Astrocyte of the cerebellum (primary cell): ENCODE data around the gene TUBB2A.
"Not testable (repeated sequence)": the region's sequence is repeated elsewhere in the genome, so short reads cannot be mapped to it uniquely, and the experiment has no call there.

ENCODE experiments used
- DNase-seq: peaks from one replicate; pipeline ENCODE4 v3.0.0-alpha.2; 2011; ENCODE audit warnings: low read depth
- H3K4me3 ChIP-seq: 2 replicates; pipeline ENCODE4 v1.5.1; 2011; ENCODE audit warnings: mild to moderate bottlenecking, low read depth, low read length, moderate library complexity
- in situ Hi-C: cut with HindIII; loops from 2 replicates; pipeline ENCODE4 v1.10.0; 2017; ENCODE audit warnings: low sequenced_read_pairs
- TF ChIP-seq, protein P1 (sequence below): IDR thresholded peaks from 2 replicates; pipeline ENCODE4 v1.5.1; 2012; ENCODE audit warnings: low read length, low read depth, moderate library complexity, mild to moderate bottlenecking; ENCODE audit errors: missing control alignments

Gene TUBB2A

DNA sequence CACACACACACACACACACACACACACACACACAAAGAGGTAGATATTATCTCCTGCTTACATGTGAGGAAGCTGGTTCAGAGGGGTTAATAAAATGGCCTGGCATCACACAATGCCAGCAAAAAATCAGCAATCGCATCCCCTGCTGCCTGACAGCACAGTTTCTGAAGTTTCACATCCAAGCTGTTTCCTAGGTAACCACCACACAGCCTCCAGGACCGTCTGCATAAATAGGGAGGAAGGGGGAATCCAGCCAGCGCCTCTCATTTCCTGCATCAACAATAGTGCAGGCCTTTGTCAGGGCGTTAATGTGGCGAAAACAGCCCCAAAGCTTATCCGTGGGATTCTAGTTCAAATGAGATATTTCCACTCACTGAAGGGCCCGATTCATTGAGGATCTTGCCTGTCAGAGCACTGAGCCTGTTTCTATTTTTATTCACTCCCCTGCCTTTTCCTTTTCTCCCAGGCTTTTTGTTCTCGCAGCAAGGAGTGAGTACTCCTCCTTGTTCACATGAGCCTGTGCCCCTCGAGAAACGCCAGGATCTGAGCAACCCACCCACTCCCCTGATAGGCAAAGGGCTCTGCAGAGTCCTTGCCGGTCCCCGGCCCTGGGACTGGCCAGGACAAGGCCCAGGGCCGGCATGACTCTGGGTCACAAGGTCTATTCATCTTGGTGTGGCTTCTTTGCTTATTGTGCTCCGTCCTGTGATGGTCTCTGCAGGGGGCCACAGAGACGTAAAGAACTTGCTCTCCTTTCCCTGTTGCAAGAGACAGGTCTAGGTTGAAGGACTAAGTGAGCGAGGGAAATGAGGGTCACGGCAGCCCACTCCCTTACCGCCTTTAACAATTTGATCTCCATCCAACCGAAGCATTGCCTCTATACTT lies 37.4 kb upstream of the TUBB2A start:
- H3K4me3 ChIP-seq = no peak overlapping the region
- peak; percentile 70 for DNase-seq
- TF ChIP-seq, protein P1, sequence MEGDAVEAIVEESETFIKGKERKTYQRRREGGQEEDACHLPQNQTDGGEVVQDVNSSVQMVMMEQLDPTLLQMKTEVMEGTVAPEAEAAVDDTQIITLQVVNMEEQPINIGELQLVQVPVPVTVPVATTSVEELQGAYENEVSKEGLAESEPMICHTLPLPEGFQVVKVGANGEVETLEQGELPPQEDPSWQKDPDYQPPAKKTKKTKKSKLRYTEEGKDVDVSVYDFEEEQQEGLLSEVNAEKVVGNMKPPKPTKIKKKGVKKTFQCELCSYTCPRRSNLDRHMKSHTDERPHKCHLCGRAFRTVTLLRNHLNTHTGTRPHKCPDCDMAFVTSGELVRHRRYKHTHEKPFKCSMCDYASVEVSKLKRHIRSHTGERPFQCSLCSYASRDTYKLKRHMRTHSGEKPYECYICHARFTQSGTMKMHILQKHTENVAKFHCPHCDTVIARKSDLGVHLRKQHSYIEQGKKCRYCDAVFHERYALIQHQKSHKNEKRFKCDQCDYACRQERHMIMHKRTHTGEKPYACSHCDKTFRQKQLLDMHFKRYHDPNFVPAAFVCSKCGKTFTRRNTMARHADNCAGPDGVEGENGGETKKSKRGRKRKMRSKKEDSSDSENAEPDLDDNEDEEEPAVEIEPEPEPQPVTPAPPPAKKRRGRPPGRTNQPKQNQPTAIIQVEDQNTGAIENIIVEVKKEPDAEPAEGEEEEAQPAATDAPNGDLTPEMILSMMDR = no peak
- in situ Hi-C loops = no loop called here

DNA sequence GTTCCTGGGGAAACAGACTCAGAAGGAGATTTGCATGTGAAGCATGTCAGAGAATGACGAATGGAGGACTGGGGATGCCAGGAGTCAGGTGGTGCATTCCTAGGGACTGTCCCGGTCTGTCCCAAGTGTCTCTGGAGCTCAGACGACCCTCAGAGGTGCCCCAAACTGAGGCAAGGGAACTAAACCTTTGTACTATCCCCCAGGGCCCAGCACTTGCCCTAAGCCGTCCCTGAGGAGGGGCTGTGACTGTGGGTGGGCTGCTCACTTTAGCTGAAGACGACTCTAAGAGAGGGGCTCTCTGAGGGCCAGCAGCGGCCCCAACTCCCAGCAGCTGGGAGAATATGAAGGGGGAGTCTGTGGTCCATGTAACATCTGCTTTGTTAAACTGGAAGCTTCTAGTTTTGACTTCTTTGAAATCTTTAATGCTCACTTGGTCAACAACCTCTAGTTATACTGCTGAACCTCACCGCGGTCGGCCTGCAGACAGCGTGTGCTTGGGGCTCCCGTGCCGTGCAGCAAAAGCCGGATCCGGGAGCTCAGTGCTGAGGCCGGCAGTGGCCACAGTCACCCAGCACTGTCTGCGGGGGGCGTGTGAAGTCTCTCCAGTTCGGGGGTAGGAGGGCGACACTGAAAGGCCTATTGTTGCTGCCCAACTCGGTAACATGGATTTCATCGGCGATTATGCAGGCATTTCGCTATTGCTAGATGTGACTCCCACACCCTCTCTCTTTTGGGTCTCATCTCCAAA lies 35.9 kb upstream of the TUBB2A start:
- in situ Hi-C loops = no loop called here
- TF ChIP-seq, protein P1 = no peak

DNA sequence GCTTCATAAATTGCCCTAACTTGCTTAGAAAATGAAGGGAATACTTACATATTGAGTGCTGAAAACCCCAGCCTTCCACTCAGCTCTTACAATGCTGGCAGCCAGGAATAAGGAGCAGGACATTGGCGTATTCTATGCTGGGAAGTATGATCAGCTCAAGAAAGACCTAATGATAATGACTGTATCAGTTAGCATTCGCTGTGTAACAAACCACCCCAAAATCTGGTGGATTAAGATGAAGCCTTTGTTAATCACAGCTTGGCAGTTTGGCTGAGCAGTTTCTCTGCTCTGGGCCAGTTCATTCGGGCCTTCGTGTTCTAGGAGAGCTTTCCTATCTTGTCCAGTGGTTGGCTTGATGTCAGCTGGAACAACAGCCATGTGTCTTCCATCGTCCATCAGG lies 33.4 kb upstream of the TUBB2A start:
- in situ Hi-C loops = no loop called here
- TF ChIP-seq, protein P1 = no peak
- no peak for DNase-seq
- H3K4me3 ChIP-seq = no peak overlapping the region

More for the DNA sequence above, 35.9 kb upstream of the TUBB2A start:
- no peak overlapping the region for H3K4me3 ChIP-seq
- DNase-seq = no peak

DNA sequence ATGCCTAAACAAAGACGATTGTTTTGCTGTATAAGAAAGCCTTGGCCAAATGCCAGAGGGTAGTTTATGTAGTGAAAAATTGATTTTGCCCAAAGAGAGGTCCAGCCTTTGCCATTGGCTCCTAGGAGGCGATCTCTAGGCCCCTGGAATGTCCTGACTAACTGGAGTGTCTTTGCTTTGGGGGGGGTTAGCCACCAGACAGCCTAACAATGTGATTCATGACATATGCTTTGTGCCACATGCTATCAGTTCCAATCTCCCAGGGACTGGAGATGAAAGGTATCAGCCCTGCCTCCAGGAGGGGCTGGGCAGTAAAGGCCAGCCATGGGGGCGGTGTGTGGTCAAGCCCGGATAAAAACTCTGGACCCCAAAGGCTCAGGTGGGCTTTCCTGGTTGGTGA lies 32.7 kb upstream of the TUBB2A start:
- TF ChIP-seq, protein P1 = no peak
- H3K4me3 ChIP-seq = no peak overlapping the region
- in situ Hi-C loops = no loop called here
- no peak for DNase-seq

DNA sequence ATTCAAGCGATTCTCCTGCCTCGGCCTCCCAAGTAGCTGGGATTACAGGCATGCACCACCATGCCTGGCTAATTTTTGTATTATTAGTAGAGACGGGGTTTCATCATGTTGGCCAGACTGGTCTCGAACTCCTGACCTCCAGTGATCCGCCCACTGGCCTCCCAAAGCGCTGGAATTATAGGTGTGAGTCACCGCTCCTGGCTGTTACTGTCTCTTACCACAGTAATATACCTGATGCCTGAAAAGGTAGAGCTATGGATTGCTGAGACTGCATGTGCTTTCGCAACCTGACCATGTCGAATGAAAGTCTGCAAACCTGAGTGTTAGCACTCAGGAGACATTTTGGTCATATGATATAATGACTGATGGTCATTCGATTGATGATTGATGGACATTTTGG lies 31.8 kb upstream of the TUBB2A start:
- DNase-seq, in situ Hi-C loops, H3K4me3 ChIP-seq: not testable (repeated sequence)

DNA sequence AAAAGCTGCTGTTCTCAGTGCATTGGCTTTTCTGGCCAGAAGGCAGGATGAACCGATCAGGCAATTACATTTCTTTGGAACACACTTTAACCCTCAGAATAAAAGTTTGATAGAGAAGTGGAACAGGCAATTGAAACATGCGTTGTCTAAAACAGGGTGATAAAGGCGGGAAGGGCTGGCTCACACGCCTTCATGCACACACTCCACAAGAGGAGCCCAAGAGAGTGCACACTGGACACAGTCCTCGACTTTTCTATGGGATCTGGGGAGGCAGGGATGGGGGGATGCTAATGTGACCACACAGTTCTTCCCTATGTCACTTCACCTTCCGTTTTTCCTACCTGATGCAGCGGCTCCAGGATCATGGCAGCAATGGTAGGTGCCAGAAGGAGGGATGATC lies 30.9 kb upstream of the TUBB2A start:
- DNase-seq = no peak
- in situ Hi-C loops = no loop called here
- TF ChIP-seq, protein P1 = no peak
- H3K4me3 ChIP-seq = no peak overlapping the region

DNA sequence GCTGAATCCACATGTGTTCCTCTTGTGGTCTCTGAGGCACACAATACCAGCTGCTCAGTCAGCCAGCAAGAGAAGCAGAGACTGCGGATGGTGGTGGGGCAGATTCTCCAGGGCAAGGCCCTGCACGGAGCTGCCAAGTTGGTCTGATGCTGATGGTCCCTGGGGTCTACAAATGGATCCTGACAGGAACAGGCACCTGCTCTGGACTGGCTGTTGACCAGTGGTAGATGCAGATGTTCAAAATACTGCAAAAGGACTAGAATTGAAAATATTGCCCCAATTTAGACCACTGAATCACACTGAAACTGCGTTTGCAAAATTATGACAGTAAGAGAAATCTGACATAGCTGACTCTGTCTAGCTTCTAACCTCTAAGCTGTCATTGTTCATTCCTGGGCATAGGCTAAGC lies 29.6 kb upstream of the TUBB2A start:
- in situ Hi-C loops = no loop called here
- DNase-seq = no peak
- no peak overlapping the region for H3K4me3 ChIP-seq
- TF ChIP-seq, protein P1 = no peak
